MCF 10A (cell line): ENCODE results near the gene TCF25. TPM values are rescaled to one million over a fixed set of nuclear protein-coding genes. Genes with fewer than 3 reads are reported as not detected.

Experiments
- BruUV-seq: library from RNA; stranded (reverse); fragments of 400-500 nt; replicated peaks from 2 replicates; lab custom pipeline; 2021; lab: Mats Ljungman, UMichigan
- CTCF ChIA-PET: fragments of 300-600 bp; sonication (Branson Sonifier 250); formaldehyde crosslinking; extraction: SDS; loops from one replicate; lab custom pipeline; 2021; ENCODE audit warnings: antibody characterized with exemption, inconsistent platforms; lab: Yijun Ruan, JAX
- POLR2A ChIA-PET: fragments of 300-600, 350-650 bp; sonication (Branson Sonifier 250); formaldehyde crosslinking; extraction: SDS; loops from one replicate; lab custom pipeline; 2020; ENCODE audit warnings: antibody characterized with exemption, inconsistent platforms; lab: Yijun Ruan, JAX
- DNase-seq: peaks from one replicate; pipeline ENCODE4 v3.0.0-alpha.2; 2018; ENCODE audit not compliant: unreplicated experiment
- H3K27ac Mint-ChIP-seq: one replicate; pipeline ENCODE4 v1.8.0; 2022; ENCODE audit warnings: mild to moderate bottlenecking, low read depth, mixed read lengths; ENCODE audit not compliant: unreplicated experiment
- H3K27me3 Mint-ChIP-seq: one replicate; pipeline ENCODE4 v1.8.0; 2022; ENCODE audit warnings: mixed read lengths; ENCODE audit not compliant: insufficient read depth, unreplicated experiment
- H3K36me3 Mint-ChIP-seq: one replicate; pipeline ENCODE4 v1.8.0; 2022; ENCODE audit warnings: mild to moderate bottlenecking, moderate library complexity, mixed read lengths; ENCODE audit not compliant: insufficient read depth, unreplicated experiment
- H3K4me1 Mint-ChIP-seq: one replicate; pipeline ENCODE4 v1.8.0; 2022; ENCODE audit warnings: mixed read lengths; ENCODE audit not compliant: insufficient read depth, unreplicated experiment
- H3K4me3 Mint-ChIP-seq: one replicate; pipeline ENCODE4 v1.8.0; 2022; ENCODE audit warnings: mild to moderate bottlenecking, moderate library complexity, mixed read lengths; ENCODE audit not compliant: unreplicated experiment
- H3K9me3 Mint-ChIP-seq: one replicate; pipeline ENCODE4 v1.8.0; 2022; ENCODE audit warnings: mixed read lengths; ENCODE audit not compliant: unreplicated experiment
- intact Hi-C: fragments of 100-400 bp; cut with micrococcal nuclease; formaldehyde crosslinking; loops from 2 replicates; pipeline ENCODE4 v1.14.1; 2022
- total RNA-seq: library from RNA; stranded (reverse); gene quantifications from 2 replicates; pipeline ENCODE4 v1.2.3, GENCODE V29; 2022
- TF ChIP-seq, protein P1 (sequence below): fragments of 200-600 bp; IDR thresholded peaks from one replicate; pipeline ENCODE4 v1.8.0; 2022; ENCODE audit warnings: antibody characterized with exemption, mild to moderate bottlenecking; ENCODE audit not compliant: unreplicated experiment

The TCF25 gene
- total RNA-seq, 1 experiment from 2014 or later = 239 TPM

DNA sequence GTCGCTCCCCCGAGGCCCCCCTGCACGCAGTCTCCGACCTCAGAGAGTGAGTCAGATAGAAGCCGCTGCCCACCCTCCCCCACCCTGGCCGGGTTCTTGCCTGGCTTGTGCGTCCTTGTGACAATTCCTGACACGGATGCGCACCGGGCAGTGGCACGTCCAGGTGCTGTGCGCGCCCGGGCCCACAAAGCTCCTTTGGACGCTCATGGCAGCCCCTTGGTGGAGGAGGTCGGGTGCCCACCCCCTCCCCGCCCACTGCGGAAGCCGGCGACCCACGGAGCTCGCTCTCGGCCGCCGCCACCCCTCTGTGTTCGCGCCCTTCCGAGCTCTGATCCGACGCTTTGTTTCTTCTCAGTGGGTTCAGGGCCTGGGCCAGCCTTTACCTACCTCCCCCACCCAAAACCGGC lies 49.1 kb downstream of the TCF25 start:
- DNase-seq = peak; percentile 90
- ChIA-PET POLR2A (interaction anchor here (0.7 to 4.0 kb wide), 13 partner anchors 10 to 321 kb away, joined by 3 to 31 read pairs (median 4); partner anchors contain the start of genes TCF25 and VPS9D1), CTCF (no interaction called here)
- no peaks in the 10 kb centered on the region for H3K9me3 Mint-ChIP-seq
- peaks cover 17% of the 10 kb centered on the region for H3K4me1 Mint-ChIP-seq
- peak overlapping the region; percentile 76 for H3K27ac Mint-ChIP-seq
- no peaks in the 10 kb centered on the region for H3K27me3 Mint-ChIP-seq
- TF ChIP-seq, protein P1, sequence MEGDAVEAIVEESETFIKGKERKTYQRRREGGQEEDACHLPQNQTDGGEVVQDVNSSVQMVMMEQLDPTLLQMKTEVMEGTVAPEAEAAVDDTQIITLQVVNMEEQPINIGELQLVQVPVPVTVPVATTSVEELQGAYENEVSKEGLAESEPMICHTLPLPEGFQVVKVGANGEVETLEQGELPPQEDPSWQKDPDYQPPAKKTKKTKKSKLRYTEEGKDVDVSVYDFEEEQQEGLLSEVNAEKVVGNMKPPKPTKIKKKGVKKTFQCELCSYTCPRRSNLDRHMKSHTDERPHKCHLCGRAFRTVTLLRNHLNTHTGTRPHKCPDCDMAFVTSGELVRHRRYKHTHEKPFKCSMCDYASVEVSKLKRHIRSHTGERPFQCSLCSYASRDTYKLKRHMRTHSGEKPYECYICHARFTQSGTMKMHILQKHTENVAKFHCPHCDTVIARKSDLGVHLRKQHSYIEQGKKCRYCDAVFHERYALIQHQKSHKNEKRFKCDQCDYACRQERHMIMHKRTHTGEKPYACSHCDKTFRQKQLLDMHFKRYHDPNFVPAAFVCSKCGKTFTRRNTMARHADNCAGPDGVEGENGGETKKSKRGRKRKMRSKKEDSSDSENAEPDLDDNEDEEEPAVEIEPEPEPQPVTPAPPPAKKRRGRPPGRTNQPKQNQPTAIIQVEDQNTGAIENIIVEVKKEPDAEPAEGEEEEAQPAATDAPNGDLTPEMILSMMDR = no peak
- intact Hi-C loops = loop anchor here (5.0 kb wide), 1 partner anchor 220 kb away; the partner anchor contains the start of gene SPATA2L
- H3K4me3 Mint-ChIP-seq = peak overlapping the region; percentile 74
- peaks cover 13% of the 10 kb centered on the region for H3K36me3 Mint-ChIP-seq
- BruUV-seq = no TSS peak

DNA sequence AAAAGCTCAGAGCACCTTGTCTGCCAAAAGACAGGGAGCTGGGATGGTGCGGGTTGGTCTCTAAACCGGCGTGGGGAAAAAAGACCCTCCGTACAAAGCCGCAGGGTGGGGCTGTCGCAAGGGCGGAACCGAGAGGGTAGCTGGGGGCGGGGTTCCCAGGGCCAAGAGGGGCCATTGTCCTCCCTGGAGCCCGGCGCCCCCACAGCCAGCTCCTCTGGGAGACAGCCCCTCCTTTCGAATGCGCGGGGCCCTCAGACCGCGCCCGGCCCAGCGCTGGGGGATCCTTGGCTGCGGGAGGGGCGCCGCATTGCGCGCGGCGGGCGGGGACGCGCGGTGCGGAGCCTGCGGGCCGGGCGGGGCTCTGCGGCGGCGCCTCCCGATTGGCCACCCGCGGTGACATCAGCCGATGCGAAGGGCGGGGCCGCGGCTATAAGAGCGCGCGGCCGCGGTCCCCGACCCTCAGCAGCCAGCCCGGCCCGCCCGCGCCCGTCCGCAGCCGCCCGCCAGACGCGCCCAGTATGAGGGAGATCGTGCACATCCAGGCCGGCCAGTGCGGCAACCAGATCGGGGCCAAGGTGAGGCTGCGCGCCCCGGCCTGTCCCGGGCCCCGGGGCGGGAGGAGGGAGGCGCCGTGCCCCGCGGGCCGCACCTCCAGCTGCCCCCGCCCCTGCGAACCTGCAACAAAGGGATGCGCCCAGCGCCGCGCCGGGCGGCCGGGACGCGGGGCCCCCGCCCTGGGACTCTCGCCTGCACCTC lies 49.7 kb downstream of the TCF25 start, which contains the start of gene TUBB3:
TUBB3 (plus strand) TSS at position 459 of the 756 bp plus-strand sequence; CDS start at position 519, 60 bp downstream.
- POLR2A ChIA-PET = interaction anchor here (0.5 to 4.0 kb wide), 18 partner anchors 9 to 706 kb away, joined by 3 to 31 read pairs (median 4); partner anchors contain the start of genes CDK10, TCF25, VPS9D1 and ZNF778
- H3K9me3 Mint-ChIP-seq = no peaks in the 10 kb centered on the region
- CTCF ChIA-PET = interaction anchor here (1.1 kb wide), 1 partner anchor 216 kb away, joined by 3 read pairs; no protein-coding TSS in a partner anchor
- intact Hi-C loops = loop anchor here (5.0 kb wide), 1 partner anchor 221 kb away; the partner anchor contains the start of gene SPATA2L
- peaks cover 13% of the 10 kb centered on the region for H3K4me1 Mint-ChIP-seq
- peak within 1 kb of the TSS; percentile 76 for H3K27ac Mint-ChIP-seq
- TF ChIP-seq, protein P1 = no peak
- BruUV-seq = no TSS peak
- peak; percentile 73 for DNase-seq
- peaks cover 13% of the 10 kb centered on the region for H3K36me3 Mint-ChIP-seq
- no peaks in the 10 kb centered on the region for H3K27me3 Mint-ChIP-seq
- H3K4me3 Mint-ChIP-seq = peak within 1 kb of the TSS; percentile 74

DNA sequence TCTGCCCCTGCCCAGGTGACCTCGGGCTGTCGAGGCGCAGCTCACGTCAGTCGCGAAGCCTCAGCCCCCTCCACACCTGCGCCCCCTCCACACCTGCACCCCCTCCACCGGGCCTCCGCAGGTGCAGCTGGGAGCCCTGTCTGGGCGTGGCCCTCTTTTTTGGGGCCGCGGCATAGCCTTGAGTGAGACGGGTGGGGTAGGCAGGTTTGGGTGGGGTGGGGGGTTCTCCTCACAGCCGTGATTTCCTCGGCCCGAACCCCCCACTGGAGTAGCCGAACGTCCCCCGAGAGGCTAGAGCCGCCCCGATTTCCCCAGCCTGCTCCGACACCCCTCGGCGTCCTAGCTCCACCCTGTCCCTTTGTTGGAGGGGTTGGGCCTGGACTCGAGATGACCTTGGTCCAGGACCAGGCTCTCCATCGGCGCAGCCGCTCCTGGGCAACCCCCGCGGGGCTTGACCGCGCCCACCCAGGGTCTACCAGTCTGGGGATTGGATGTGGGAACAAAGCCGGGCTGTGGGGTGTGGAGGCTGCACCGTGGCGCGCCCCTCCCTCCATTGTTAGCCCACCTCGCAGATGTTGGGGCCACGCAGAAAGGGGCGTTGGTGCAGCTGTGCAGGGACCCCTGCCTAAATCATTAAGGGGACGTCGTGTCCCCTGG lies 50.4 kb downstream of the TCF25 start:
- intact Hi-C loops = loop anchor here (5.0 kb wide), 1 partner anchor 221 kb away; the partner anchor contains the start of gene SPATA2L
- Mint-ChIP-seq H3K4me3 (peak overlapping the region; percentile 74), H3K27me3 (no peaks in the 10 kb centered on the region), H3K36me3 (peaks cover 13% of the 10 kb centered on the region), H3K4me1 (peaks cover 8% of the 10 kb centered on the region), H3K9me3 (no peaks in the 10 kb centered on the region), H3K27ac (no peak overlapping the region)
- ChIA-PET CTCF (interaction anchor here (1.1 kb wide), 1 partner anchor 217 kb away, joined by 3 read pairs; no protein-coding TSS in a partner anchor), POLR2A (interaction anchor here (0.5 to 4.0 kb wide), 8 partner anchors 8 to 237 kb away, joined by 3 to 31 read pairs (median 4); partner anchors contain the start of genes CDK10, DEF8 and TCF25)
- no peak for DNase-seq
- TF ChIP-seq, protein P1 = no peak
- BruUV-seq = TSS peak; percentile 52
